ENCODE data around the gene CFL2.

GRCh38 chr14:34665785-34666435 lies 48.5 kb downstream of the CFL2 start:
- no peak for TF ChIP-seq EZH2 (IDR thresholded peaks at IDR 0.05; ENCODE audit: insufficient read depth, low read length)
- TF ChIP-seq CTCF (IDR thresholded peaks at IDR 0.05; ENCODE audit: insufficient read depth, low read depth, low read length), result no peak

All from astrocyte (in vitro differentiated cells and primary cell).